Kidney glomerular epithelial cell (primary cell): ENCODE measurements around the gene EPN2.
"Not testable (repeated sequence)": the region's sequence is repeated elsewhere in the genome, so short reads cannot be mapped to it uniquely, and the experiment has no call there.

Source experiments
- DNase-seq: peaks from one replicate; lab custom pipeline; 2025; lab: John Stamatoyannopoulos, UW

EPN2 gene

GRCh38 chr17:19345486-19346350, 108.6 kb downstream of the EPN2 start:
- no peak for DNase-seq

GRCh38 chr17:19346351-19347255, 109.4 kb downstream of the EPN2 start:
- peak; percentile 90 for DNase-seq

GRCh38 chr17:19347323-19348080, 110.3 kb downstream of the EPN2 start:
- DNase-seq = no peak

GRCh38 chr17:19348081-19348650, 111.0 kb downstream of the EPN2 start:
- DNase-seq = no peak

- no peak for DNase-seq
Observed at GRCh38 chr17:19348806-19349205, 111.6 kb downstream of the EPN2 start.

GRCh38 chr17:19353401-19353800, 116.2 kb downstream of the EPN2 start:
- DNase-seq = not testable (repeated sequence)

- DNase-seq = no peak
Observed at GRCh38 chr17:19354748-19355147, 117.6 kb downstream of the EPN2 start.

- DNase-seq = no peak
Observed at GRCh38 chr17:19357351-19357750, 120.2 kb downstream of the EPN2 start.

- DNase-seq = no peak
Observed at GRCh38 chr17:19357761-19358160, 120.6 kb downstream of the EPN2 start.

- no peak for DNase-seq
Observed at GRCh38 chr17:19359151-19359550, 122.0 kb downstream of the EPN2 start.

GRCh38 chr17:19359856-19360255, 122.7 kb downstream of the EPN2 start:
- no peak for DNase-seq

GRCh38 chr17:19360772-19361171, 123.6 kb downstream of the EPN2 start:
- no peak for DNase-seq

GRCh38 chr17:19361326-19361725, 124.2 kb downstream of the EPN2 start:
- no peak for DNase-seq

GRCh38 chr17:19361944-19362276, 124.7 kb downstream of the EPN2 start:
- DNase-seq = no peak

- peak; percentile 94 for DNase-seq
Observed at GRCh38 chr17:19362277-19363113, 125.3 kb downstream of the EPN2 start, which contains the start of gene B9D1. Gene B9D1, minus strand, starts transcription at chr17:19362723. Its CDS starts 154 bp downstream, at chr17:19362569.

GRCh38 chr17:19363114-19363438, 125.9 kb downstream of the EPN2 start:
- DNase-seq = no peak

GRCh38 chr17:19363460-19364035, 126.4 kb downstream of the EPN2 start:
- no peak for DNase-seq

GRCh38 chr17:19364699-19365498, 127.7 kb downstream of the EPN2 start:
- peak; percentile 32 for DNase-seq

GRCh38 chr17:19365499-19365817, 128.3 kb downstream of the EPN2 start:
- no peak for DNase-seq
